ENCODE data around the gene SMARCC1.

GRCh38 chr3:47747558-47747957 is 34.1 kb downstream of the SMARCC1 start:
- TF ChIP-seq CTCF (conservative IDR thresholded peaks at IDR 0.05; ENCODE audit: low read depth, low read length), result no peak
- TF ChIP-seq EZH2phosphoT487 (IDR thresholded peaks at IDR 0.05; ENCODE audit: borderline replicate concordance, low read length), result no peak
- no peak for TF ChIP-seq EZH2 (IDR thresholded peaks at IDR 0.05; ENCODE audit: low read length, unreplicated experiment)
